ENCODE data around the gene KIF6. TPM values are rescaled to one million over a fixed set of nuclear protein-coding genes. Genes with fewer than 3 reads are reported as not detected.

KIF6 gene
- polyA plus RNA-seq, 1 donor (not counting 4 experiments of a cell fraction or from before 2014, with no cell fraction given): 0.14 TPM

DNA sequence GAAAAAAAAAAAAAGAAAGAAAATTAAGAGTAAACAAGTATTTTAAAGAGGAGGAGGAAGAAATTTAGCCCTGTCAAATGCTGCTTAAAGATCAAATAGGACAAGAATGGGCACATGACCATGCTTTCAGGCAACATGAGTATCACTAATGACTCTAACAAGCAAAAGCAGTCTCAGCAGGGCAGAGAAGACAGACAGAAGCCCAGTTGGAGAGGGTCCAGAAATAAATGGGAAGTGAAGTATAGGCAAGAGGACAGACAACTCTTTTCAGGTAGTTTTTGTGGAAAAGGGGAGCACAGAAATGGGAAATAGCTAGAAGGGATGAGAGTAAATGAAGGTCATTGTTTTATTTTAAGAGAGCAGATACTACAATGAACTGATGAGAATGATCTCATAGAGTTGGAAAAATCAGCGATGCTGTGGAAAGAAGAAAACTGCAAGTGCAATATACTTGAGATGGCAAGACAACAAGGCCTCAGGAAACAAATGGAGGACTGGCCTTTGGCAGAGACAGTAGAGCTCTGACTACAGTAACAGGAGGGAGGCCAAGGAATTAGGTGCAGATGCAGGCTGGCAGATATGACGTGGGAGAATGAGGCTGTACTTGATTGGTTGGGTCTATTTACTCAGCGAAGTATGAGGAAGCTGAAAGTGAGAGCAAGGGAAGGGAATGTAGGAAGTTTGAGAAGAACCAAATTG, 40.3 kb downstream of the KIF6 start:
- Histone ChIP-seq H2AFZ (ENCODE audit: control insufficient read depth, low read length) (no peak overlapping the region), H3K4me3 (ENCODE audit: control insufficient read depth in 2 of 3, extremely low read depth in 1 of 3, insufficient read depth in 2 of 3, low read depth in 1 of 3, low read length in 3 of 3) (no peak overlapping the region), H3K27ac (ENCODE audit: control insufficient read depth, insufficient read depth, low read length) (no peak overlapping the region), H3K9ac (ENCODE audit: control insufficient read depth, extremely low read depth, insufficient read depth, low read length) (no peak overlapping the region), H3K79me2 (ENCODE audit: control insufficient read depth, insufficient read depth, low read length) (no peaks in the 10 kb centered on the region), H3K27me3 (ENCODE audit: control insufficient read depth, extremely low read depth, insufficient read depth, low read length) (no peaks in the 10 kb centered on the region), H4K20me1 (ENCODE audit: control insufficient read depth, extremely low read depth, insufficient read depth, low read length) (no peaks in the 10 kb centered on the region), H3K4me1 (ENCODE audit: control insufficient read depth, extremely low read depth, insufficient read depth, low read length) (no peaks in the 10 kb centered on the region), H3K4me2 (ENCODE audit: control insufficient read depth, extremely low read depth, insufficient read depth, low read depth, low read length) (no peak overlapping the region), H3K9me1 (ENCODE audit: control insufficient read depth, extremely low read depth, insufficient read depth, low read length) (no peaks in the 10 kb centered on the region), H3K9me3 (ENCODE audit: control insufficient read depth, low read depth, low read length) (no peaks in the 10 kb centered on the region), H3K36me3 (ENCODE audit: control insufficient read depth in 2 of 2, extremely low read depth in 1 of 2, insufficient read depth in 2 of 2, low read length in 2 of 2) (no peaks in the 10 kb centered on the region)
- DNase-seq (ENCODE audit: low read depth, low spot score) (no peak), FAIRE-seq (no peak)
- dilution Hi-C loops (cut with MboI; ENCODE audit: extremely low pct_ligation_motif_present, low sequenced_read_pairs): no loop called here
- TF ChIP-seq, protein P1, sequence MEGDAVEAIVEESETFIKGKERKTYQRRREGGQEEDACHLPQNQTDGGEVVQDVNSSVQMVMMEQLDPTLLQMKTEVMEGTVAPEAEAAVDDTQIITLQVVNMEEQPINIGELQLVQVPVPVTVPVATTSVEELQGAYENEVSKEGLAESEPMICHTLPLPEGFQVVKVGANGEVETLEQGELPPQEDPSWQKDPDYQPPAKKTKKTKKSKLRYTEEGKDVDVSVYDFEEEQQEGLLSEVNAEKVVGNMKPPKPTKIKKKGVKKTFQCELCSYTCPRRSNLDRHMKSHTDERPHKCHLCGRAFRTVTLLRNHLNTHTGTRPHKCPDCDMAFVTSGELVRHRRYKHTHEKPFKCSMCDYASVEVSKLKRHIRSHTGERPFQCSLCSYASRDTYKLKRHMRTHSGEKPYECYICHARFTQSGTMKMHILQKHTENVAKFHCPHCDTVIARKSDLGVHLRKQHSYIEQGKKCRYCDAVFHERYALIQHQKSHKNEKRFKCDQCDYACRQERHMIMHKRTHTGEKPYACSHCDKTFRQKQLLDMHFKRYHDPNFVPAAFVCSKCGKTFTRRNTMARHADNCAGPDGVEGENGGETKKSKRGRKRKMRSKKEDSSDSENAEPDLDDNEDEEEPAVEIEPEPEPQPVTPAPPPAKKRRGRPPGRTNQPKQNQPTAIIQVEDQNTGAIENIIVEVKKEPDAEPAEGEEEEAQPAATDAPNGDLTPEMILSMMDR (optimal IDR thresholded peaks at IDR 0.05 in 1 of 3, IDR thresholded peaks at IDR 0.05 in 1 of 3, conservative IDR thresholded peaks at IDR 0.05 in 1 of 3; ENCODE audit: extremely low read depth in 1 of 3, insufficient read depth in 2 of 3, low read length in 3 of 3): no peak
- no peak for TF ChIP-seq EZH2 (IDR thresholded peaks at IDR 0.05; ENCODE audit: low read length)

DNA sequence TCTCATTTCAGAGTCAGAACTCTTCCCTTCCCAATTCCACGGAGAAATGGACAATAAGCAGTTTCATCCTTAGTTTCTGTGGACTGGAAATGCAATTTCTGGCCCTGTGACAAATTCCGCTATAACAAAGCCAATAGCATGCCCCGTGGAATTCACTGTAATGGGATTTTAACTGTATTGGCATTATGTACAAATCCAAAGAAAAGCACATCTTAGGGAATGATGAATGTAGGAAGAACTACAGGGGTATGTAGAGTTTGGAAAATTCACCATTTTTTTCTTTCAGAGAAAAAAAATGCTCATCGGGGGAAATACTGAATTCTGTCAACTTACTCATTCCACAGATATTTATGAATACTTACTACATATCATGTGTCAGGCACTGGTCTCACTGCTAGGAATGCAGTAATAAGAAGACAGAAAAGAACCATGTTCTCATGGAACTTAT, 43.5 kb downstream of the KIF6 start:
- Histone ChIP-seq H3K36me3 (ENCODE audit: control insufficient read depth in 2 of 2, extremely low read depth in 1 of 2, insufficient read depth in 2 of 2, low read length in 2 of 2) (no peaks in the 10 kb centered on the region), H3K4me2 (ENCODE audit: control insufficient read depth, extremely low read depth, insufficient read depth, low read depth, low read length) (no peak overlapping the region), H3K4me1 (ENCODE audit: control insufficient read depth, extremely low read depth, insufficient read depth, low read length) (no peaks in the 10 kb centered on the region), H3K27ac (ENCODE audit: control insufficient read depth, insufficient read depth, low read length) (no peak overlapping the region), H3K9me3 (ENCODE audit: control insufficient read depth, low read depth, low read length) (no peaks in the 10 kb centered on the region), H3K4me3 (ENCODE audit: control insufficient read depth in 2 of 3, extremely low read depth in 1 of 3, insufficient read depth in 2 of 3, low read depth in 1 of 3, low read length in 3 of 3) (no peak overlapping the region), H2AFZ (ENCODE audit: control insufficient read depth, low read length) (no peak overlapping the region), H3K27me3 (ENCODE audit: control insufficient read depth, extremely low read depth, insufficient read depth, low read length) (no peaks in the 10 kb centered on the region), H3K9me1 (ENCODE audit: control insufficient read depth, extremely low read depth, insufficient read depth, low read length) (no peaks in the 10 kb centered on the region), H4K20me1 (ENCODE audit: control insufficient read depth, extremely low read depth, insufficient read depth, low read length) (no peaks in the 10 kb centered on the region), H3K79me2 (ENCODE audit: control insufficient read depth, insufficient read depth, low read length) (no peaks in the 10 kb centered on the region), H3K9ac (ENCODE audit: control insufficient read depth, extremely low read depth, insufficient read depth, low read length) (no peak overlapping the region)
- dilution Hi-C loops (cut with MboI; ENCODE audit: extremely low pct_ligation_motif_present, low sequenced_read_pairs): no loop called here
- TF ChIP-seq, protein P1 (optimal IDR thresholded peaks at IDR 0.05 in 1 of 3, IDR thresholded peaks at IDR 0.05 in 1 of 3, conservative IDR thresholded peaks at IDR 0.05 in 1 of 3; ENCODE audit: extremely low read depth in 1 of 3, insufficient read depth in 2 of 3, low read length in 3 of 3): no peak
- TF ChIP-seq EZH2 (IDR thresholded peaks at IDR 0.05; ENCODE audit: low read length): no peak
- DNase-seq (ENCODE audit: low read depth, low spot score): no peak
- FAIRE-seq: no peak
